NT2/D1 (cell line): Measurements from ENCODE around the gene TAF6.

ENCODE experiments used
- SUZ12 ChIP-seq: IDR thresholded peaks from 2 replicates; pipeline ENCODE4 v1.6.1; 2011; ENCODE audit not compliant: insufficient read length, insufficient read depth; ENCODE audit errors: extremely low read depth
- YY1 ChIP-seq: IDR thresholded peaks from 2 replicates; pipeline ENCODE4 v1.6.1; 2011; ENCODE audit not compliant: insufficient read length, insufficient read depth
- ZNF274 ChIP-seq: IDR thresholded peaks from 2 replicates; pipeline ENCODE4 v1.6.1; 2011; ENCODE audit warnings: mild to moderate bottlenecking, low read depth, low read length

DNA sequence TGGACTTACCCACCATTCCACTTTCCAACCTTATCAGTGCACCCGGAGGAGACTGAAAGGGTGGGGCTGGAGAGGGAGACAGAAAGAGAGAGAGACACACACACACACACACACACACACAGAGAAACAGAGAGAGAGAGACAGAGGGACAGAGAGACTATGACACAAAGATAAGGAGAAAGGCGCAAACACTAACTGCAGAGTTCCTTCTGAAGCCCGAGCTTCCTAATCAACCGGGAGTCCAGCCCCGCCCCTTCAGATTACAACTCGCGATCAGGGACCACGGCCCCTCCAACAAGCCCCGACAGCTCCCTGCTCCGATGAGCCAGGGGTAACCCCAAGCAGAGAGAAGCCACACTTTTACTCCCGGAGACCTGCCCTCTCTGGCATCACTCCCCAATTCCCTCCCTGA, 48.8 kb upstream of the TAF6 start:
- TF ChIP-seq SUZ12 (no peak), YY1 (no peak), ZNF274 (no peak)
